Lung (tissue), 16 donors: ENCODE results near the gene ERAP2. TPM values are rescaled to one million over a fixed set of nuclear protein-coding genes. Genes with fewer than 3 reads are reported as not detected.

ENCODE experiments used
- ATAC-seq: fragments of 200-7000 bp; cut with Tn5 transposase; one replicate; pipeline ENCODE4 v1.9.1; 2020; ENCODE audit warnings: moderate number of reproducible peaks; ENCODE audit not compliant: insufficient read depth, low FRiP score
- DNase-seq, 3 donors: peaks; one replicate each; pipeline ENCODE4 v3.0.0-alpha.2; 2013 to 2017
- H3K27ac ChIP-seq, 2 donors: one replicate each; pipeline ENCODE4 v1.5.1; 2013; ENCODE audit warnings: mild to moderate bottlenecking in 2 of 2, moderate library complexity in 2 of 2, control low read depth in 1 of 2, inconsistent platforms in 1 of 2, low read depth in 1 of 2, low read length in 1 of 2
- H3K27me3 ChIP-seq, 3 donors: one replicate each; pipeline ENCODE4 v1.5.1; 2013; ENCODE audit warnings: low read length in 2 of 3; ENCODE audit not compliant: control insufficient read depth in 3 of 3, insufficient read depth in 3 of 3
- H3K36me3 ChIP-seq, 4 donors: one replicate each; pipeline ENCODE4 v1.5.1; 2013; ENCODE audit warnings: low read length in 4 of 4, mild to moderate bottlenecking in 1 of 4, moderate library complexity in 1 of 4; ENCODE audit not compliant: control insufficient read depth in 4 of 4, insufficient read depth in 4 of 4
- H3K4me1 ChIP-seq, 5 donors: one replicate each; pipeline ENCODE4 v1.5.1; 2013; ENCODE audit warnings: low read length in 5 of 5, mild to moderate bottlenecking in 2 of 5, moderate library complexity in 1 of 5; ENCODE audit not compliant: control insufficient read depth in 5 of 5, insufficient read depth in 5 of 5
- H3K4me3 ChIP-seq: one replicate; pipeline ENCODE4 v1.5.1; 2013; ENCODE audit warnings: mild to moderate bottlenecking, control low read depth, moderate library complexity
- H3K9ac ChIP-seq, 2 donors: one replicate each; pipeline ENCODE4 v1.5.1; 2013; ENCODE audit warnings: low read length in 2 of 2, control low read depth in 1 of 2; ENCODE audit not compliant: insufficient read depth in 1 of 2
- H3K9me3 ChIP-seq, 4 donors: one replicate each; pipeline ENCODE4 v1.5.1; 2013; ENCODE audit warnings: low read length in 3 of 4, mild to moderate bottlenecking in 1 of 4, moderate library complexity in 1 of 4; ENCODE audit not compliant: control insufficient read depth in 4 of 4, insufficient read depth in 3 of 4
- CTCF ChIP-seq: IDR thresholded peaks from 2 replicates; pipeline ENCODE4 v1.5.1; 2012; ENCODE audit warnings: mild to moderate bottlenecking; ENCODE audit errors: control extremely low read depth, extremely low read depth
- WGBS, 2 donors: extraction: QIAGEN DNeasy Blood & Tissue Kit; methylation state at CpG; one replicate each; pipeline ENCODE4 v1.1.7; 2013; 5-methylcytosine and 5-hydroxymethylcytosine counted together
- long read RNA-seq, 5 donors: transcript quantifications; one replicate each; lab custom pipeline, GENCODE V29; 2026
- polyA plus RNA-seq, 2 donors: library from polyadenylated mRNA; stranded (reverse); fragments of 200-250 nt; gene quantifications; one replicate each; pipeline ENCODE4 v1.2.1, GENCODE V29; 2013
- total RNA-seq, 2 donors: library from RNA; depleted of rRNA in 1 of 2; stranded (reverse); fragments of >200 nt in 1 of 2; gene quantifications; one replicate each; pipeline ENCODE4 v1.2.1, GENCODE V29; 2014 to 2021
- donor health status: control.
- donor health status: control.
- donor health status: Bipolar disorder and iron deficiency.
- donor health status: healthy.
- donor health status: DM: yes; HTN: yes; CAD: no.

ERAP2 gene
- total RNA-seq (10 to 100 TPM in 1 of 2 donors, 1 to 10 TPM in 1; 4.9 to 11.6 TPM), polyA plus RNA-seq (10 to 100 TPM in 1 of 2 donors, 1 to 10 TPM in 1; 2.8 to 19.8 TPM)
- long read RNA-seq, donor 1, partial matches to known transcripts, result 0 of 1 reads
- long read RNA-seq, donor 1, other reads (novel, unspliced or antisense), result 0 of 1 reads
- long read RNA-seq, donor 2, result 0 reads
- long read RNA-seq, donor 3, partial matches to known transcripts, result 0 of 1 reads
- long read RNA-seq, donor 3, other reads (novel, unspliced or antisense), result 0 of 1 reads
- long read RNA-seq, donor 4, result 0 reads
- long read RNA-seq, donor 5, result 0 reads

- no peaks in the 10 kb centered on the region for H3K9me3 ChIP-seq
- DNase-seq (peak in 2 of 3 donors; percentile 79 to 80), ATAC-seq (peak; percentile 74)
- H3K27me3 ChIP-seq, result no peaks in the 10 kb centered on the region
- TF ChIP-seq CTCF, result no peak
- peak within 1 kb of the TSS; percentile 39 to 65 for H3K9ac ChIP-seq
- peaks cover 0 to 2% (median under 1%) of the 10 kb centered on the region in 4 donors for H3K36me3 ChIP-seq
- 1% methylated on average over 6 of the region's 6 CpGs for WGBS, 2 donors
- peaks cover 0 to 7% (median 3%) of the 10 kb centered on the region in 5 donors for H3K4me1 ChIP-seq
- H3K27ac ChIP-seq, result peak within 1 kb of the TSS; percentile 80 to 85
- H3K4me3 ChIP-seq, result peak within 1 kb of the TSS; percentile 50
These were observed at the start of gene ERAP2 for GRCh38 chr5:96876292-96876850. Gene ERAP2, plus strand, starts transcription at chr5:96876500. Its CDS starts 3,186 bp downstream, at chr5:96879686.

GRCh38 chr5:96829297-96829696, 47.0 kb upstream of the ERAP2 start:
- WGBS, 2 donors, result 83 to 84% methylated on average over 6 of the region's 6 CpGs
- H3K9me3 ChIP-seq, result no peaks in the 10 kb centered on the region
- H3K27ac ChIP-seq, result no peak overlapping the region
- H3K4me1 ChIP-seq, result no peaks in the 10 kb centered on the region
- no peak overlapping the region for H3K4me3 ChIP-seq
- DNase-seq (peak in 2 of 3 donors; percentile 44 to 59), ATAC-seq (no peak)
- H3K36me3 ChIP-seq, result no peaks in the 10 kb centered on the region
- H3K9ac ChIP-seq, result no peak overlapping the region
- no peak for TF ChIP-seq CTCF
- H3K27me3 ChIP-seq, result no peaks in the 10 kb centered on the region

- Histone ChIP-seq H3K4me3 (no peak overlapping the region), H3K36me3 (no peaks in the 10 kb centered on the region), H3K27ac (no peak overlapping the region), H3K4me1 (no peaks in the 10 kb centered on the region), H3K9ac (no peak overlapping the region), H3K9me3 (no peaks in the 10 kb centered on the region), H3K27me3 (no peaks in the 10 kb centered on the region)
- ATAC-seq, result no peak
- 92 to 93% methylated on average over 3 of the region's 3 CpGs for WGBS, 2 donors
- no peak for TF ChIP-seq CTCF
- DNase-seq, result no peak
These were observed 42.3 kb upstream of the ERAP2 start for GRCh38 chr5:96834016-96834415.
